HEK293 (cell line): ENCODE measurements around the gene FAM217B.

Experiments
- BCL11B ChIP-seq: fragments of 450-650 bp; formaldehyde crosslinking; IDR thresholded peaks from 2 replicates; pipeline ENCODE4 v1.5.1; 2016; ENCODE audit warnings: low read depth, missing biosample characterization, missing genetic modification characterization
- KLF16 ChIP-seq: fragments of 450-650 bp; formaldehyde crosslinking; IDR thresholded peaks from 2 replicates; pipeline ENCODE4 v1.5.1; 2017; ENCODE audit warnings: missing biosample characterization, missing genetic modification characterization
- PRDM1 ChIP-seq: fragments of 450-650 bp; formaldehyde crosslinking; IDR thresholded peaks from 2 replicates; pipeline ENCODE4; 2016; ENCODE audit warnings: missing biosample characterization, missing genetic modification characterization
- SCRT1 ChIP-seq: fragments of 450-650 bp; formaldehyde crosslinking; IDR thresholded peaks from 2 replicates; pipeline ENCODE4 v1.5.1; 2016; ENCODE audit warnings: missing biosample characterization, missing genetic modification characterization, borderline replicate concordance
- YY2 ChIP-seq: fragments of 450-650 bp; formaldehyde crosslinking; IDR thresholded peaks from 2 replicates; pipeline ENCODE4 v1.5.1; 2016; ENCODE audit warnings: missing biosample characterization, missing genetic modification characterization
- ZBTB20 ChIP-seq: fragments of 450-650 bp; formaldehyde crosslinking; IDR thresholded peaks from 2 replicates; pipeline ENCODE4 v1.5.1; 2016; ENCODE audit warnings: missing biosample characterization, missing genetic modification characterization
- ZFP3 ChIP-seq: fragments of 450-650 bp; formaldehyde crosslinking; IDR thresholded peaks from 2 replicates; pipeline ENCODE4 v1.5.1; 2016; ENCODE audit warnings: low read depth, missing biosample characterization, missing genetic modification characterization
- ZFP37 ChIP-seq: fragments of 450-650 bp; formaldehyde crosslinking; IDR thresholded peaks from 2 replicates; pipeline ENCODE4 v1.5.1; 2016; ENCODE audit warnings: missing biosample characterization, missing genetic modification characterization
- ZNF140 ChIP-seq: fragments of 450-650 bp; formaldehyde crosslinking; IDR thresholded peaks from 2 replicates; pipeline ENCODE4 v1.5.1; 2016; ENCODE audit warnings: missing biosample characterization, missing genetic modification characterization
- ZNF19 ChIP-seq: fragments of 450-650 bp; formaldehyde crosslinking; IDR thresholded peaks from 2 replicates; pipeline ENCODE4; 2016; ENCODE audit warnings: missing biosample characterization, missing genetic modification characterization, low read depth
- ZNF24 ChIP-seq: fragments of 450-650 bp; formaldehyde crosslinking; IDR thresholded peaks from 2 replicates; pipeline ENCODE4 v1.5.1; 2016; ENCODE audit warnings: missing biosample characterization, missing genetic modification characterization
- ZNF354C ChIP-seq: fragments of 450-650 bp; formaldehyde crosslinking; IDR thresholded peaks from 2 replicates; pipeline ENCODE4 v1.5.1; 2016; ENCODE audit warnings: missing biosample characterization, missing genetic modification characterization, low read depth, borderline replicate concordance
- ZNF366 ChIP-seq: fragments of 450-650 bp; formaldehyde crosslinking; conservative IDR thresholded peaks from 2 replicates; pipeline ENCODE4 v1.5.1; 2016; ENCODE audit warnings: missing biosample characterization, missing genetic modification characterization
- ZNF426 ChIP-seq: fragments of 450-650 bp; formaldehyde crosslinking; IDR thresholded peaks from 2 replicates; pipeline ENCODE4 v1.5.1; 2017; ENCODE audit warnings: missing biosample characterization, missing genetic modification characterization, mild to moderate bottlenecking, inconsistent platforms, moderate library complexity
- ZNF433 ChIP-seq: fragments of 450-650 bp; formaldehyde crosslinking; IDR thresholded peaks from 2 replicates; pipeline ENCODE4 v1.5.1; 2016; ENCODE audit warnings: missing biosample characterization, missing genetic modification characterization, low read depth
- ZNF660 ChIP-seq: fragments of 450-650 bp; IDR thresholded peaks from 2 replicates; pipeline ENCODE4 v1.5.1; 2018; ENCODE audit warnings: missing biosample characterization, mild to moderate bottlenecking, missing genetic modification characterization
- ZNF777 ChIP-seq: fragments of 450-650 bp; formaldehyde crosslinking; IDR thresholded peaks from 2 replicates; pipeline ENCODE4 v1.5.1; 2017; ENCODE audit warnings: missing biosample characterization, missing genetic modification characterization, borderline replicate concordance
- ZNF792 ChIP-seq: fragments of 450-650 bp; formaldehyde crosslinking; IDR thresholded peaks from 2 replicates; pipeline ENCODE4 v1.5.1; 2016; ENCODE audit warnings: missing biosample characterization, missing genetic modification characterization
- ZNF843 ChIP-seq: fragments of 450-650 bp; formaldehyde crosslinking; IDR thresholded peaks from 2 replicates; pipeline ENCODE4 v1.5.1; 2016; ENCODE audit warnings: missing biosample characterization, missing genetic modification characterization
- ZSCAN30 ChIP-seq: fragments of 450-650 bp; IDR thresholded peaks from 2 replicates; pipeline ENCODE4 v1.5.1; 2018; ENCODE audit warnings: missing biosample characterization, mild to moderate bottlenecking, missing genetic modification characterization, moderate library complexity
- ZXDB ChIP-seq: fragments of 450-650 bp; formaldehyde crosslinking; IDR thresholded peaks from 2 replicates; pipeline ENCODE4 v1.5.1; 2016; ENCODE audit warnings: missing biosample characterization, missing genetic modification characterization
- TF ChIP-seq, protein P1 (sequence below): fragments of 450-650 bp; formaldehyde crosslinking; conservative IDR thresholded peaks from 2 replicates; pipeline ENCODE4 v1.5.1; 2016; ENCODE audit warnings: low read depth, missing biosample characterization, missing genetic modification characterization
- TF ChIP-seq, protein P2 (sequence below): fragments of 450-650 bp; formaldehyde crosslinking; IDR thresholded peaks from 2 replicates; pipeline ENCODE4 v1.5.1; 2016; ENCODE audit warnings: missing biosample characterization, missing genetic modification characterization
- TF ChIP-seq, protein P3 (sequence below): fragments of 450-650 bp; formaldehyde crosslinking; IDR thresholded peaks from 2 replicates; pipeline ENCODE4 v1.5.1; 2016; ENCODE audit warnings: missing biosample characterization, missing genetic modification characterization
- TF ChIP-seq, protein P4 (sequence below): fragments of 450-650 bp; formaldehyde crosslinking; IDR thresholded peaks from 2 replicates; pipeline ENCODE4 v1.5.1; 2016; ENCODE audit warnings: missing biosample characterization, missing genetic modification characterization
- TF ChIP-seq, protein P5 (sequence below): fragments of 450-650 bp; formaldehyde crosslinking; IDR thresholded peaks from 2 replicates; pipeline ENCODE4 v1.5.1; 2017; ENCODE audit warnings: missing biosample characterization, missing genetic modification characterization
- TF ChIP-seq, protein P6 (sequence below): fragments of 450-650 bp; IDR thresholded peaks from 2 replicates; pipeline ENCODE4 v1.5.1; 2018; ENCODE audit warnings: missing biosample characterization, mild to moderate bottlenecking, missing genetic modification characterization

FAM217B gene

DNA sequence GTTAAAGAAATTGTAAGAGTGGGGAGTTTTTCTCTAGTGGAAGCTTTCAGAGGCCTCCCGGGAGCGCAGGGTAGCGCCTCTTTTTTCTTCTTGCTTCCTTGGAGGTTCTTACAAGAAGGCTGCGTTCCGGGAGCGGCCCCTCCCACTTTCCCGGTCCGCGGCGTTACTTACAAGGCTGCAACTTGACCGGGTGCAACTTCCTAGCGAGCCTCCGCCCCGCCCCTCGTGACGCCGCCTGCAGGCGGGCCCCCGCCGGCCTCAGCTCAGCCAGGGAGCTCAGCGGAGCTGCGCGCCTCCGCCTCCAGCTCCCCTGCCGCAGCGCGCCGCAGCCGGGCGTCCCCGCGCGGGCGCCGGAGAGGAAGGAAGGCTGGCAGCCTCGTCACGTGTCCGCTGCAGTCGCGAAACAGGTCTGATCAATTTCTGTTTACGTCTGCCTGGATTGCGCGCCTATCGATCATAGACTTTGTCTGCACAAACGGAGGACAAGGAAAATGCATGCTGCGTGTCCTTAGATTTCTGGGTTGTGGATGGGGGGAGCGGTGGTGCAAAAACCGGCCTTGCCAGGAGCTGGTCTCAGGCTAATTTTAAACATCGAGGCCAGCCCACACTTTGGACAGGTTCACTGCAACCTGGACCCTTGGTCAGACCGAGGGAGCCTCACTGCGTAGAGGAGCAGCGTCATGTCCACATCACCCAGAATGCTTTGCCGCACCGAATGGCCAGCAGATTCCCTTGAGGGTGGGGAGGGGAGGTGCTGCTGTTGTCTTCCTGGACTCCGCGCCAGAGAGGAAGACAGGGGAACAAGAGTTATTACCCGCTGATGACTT is at the start of gene FAM217B, which contains the start of gene PPP1R3D (continued):
- TF ChIP-seq, protein P1, sequence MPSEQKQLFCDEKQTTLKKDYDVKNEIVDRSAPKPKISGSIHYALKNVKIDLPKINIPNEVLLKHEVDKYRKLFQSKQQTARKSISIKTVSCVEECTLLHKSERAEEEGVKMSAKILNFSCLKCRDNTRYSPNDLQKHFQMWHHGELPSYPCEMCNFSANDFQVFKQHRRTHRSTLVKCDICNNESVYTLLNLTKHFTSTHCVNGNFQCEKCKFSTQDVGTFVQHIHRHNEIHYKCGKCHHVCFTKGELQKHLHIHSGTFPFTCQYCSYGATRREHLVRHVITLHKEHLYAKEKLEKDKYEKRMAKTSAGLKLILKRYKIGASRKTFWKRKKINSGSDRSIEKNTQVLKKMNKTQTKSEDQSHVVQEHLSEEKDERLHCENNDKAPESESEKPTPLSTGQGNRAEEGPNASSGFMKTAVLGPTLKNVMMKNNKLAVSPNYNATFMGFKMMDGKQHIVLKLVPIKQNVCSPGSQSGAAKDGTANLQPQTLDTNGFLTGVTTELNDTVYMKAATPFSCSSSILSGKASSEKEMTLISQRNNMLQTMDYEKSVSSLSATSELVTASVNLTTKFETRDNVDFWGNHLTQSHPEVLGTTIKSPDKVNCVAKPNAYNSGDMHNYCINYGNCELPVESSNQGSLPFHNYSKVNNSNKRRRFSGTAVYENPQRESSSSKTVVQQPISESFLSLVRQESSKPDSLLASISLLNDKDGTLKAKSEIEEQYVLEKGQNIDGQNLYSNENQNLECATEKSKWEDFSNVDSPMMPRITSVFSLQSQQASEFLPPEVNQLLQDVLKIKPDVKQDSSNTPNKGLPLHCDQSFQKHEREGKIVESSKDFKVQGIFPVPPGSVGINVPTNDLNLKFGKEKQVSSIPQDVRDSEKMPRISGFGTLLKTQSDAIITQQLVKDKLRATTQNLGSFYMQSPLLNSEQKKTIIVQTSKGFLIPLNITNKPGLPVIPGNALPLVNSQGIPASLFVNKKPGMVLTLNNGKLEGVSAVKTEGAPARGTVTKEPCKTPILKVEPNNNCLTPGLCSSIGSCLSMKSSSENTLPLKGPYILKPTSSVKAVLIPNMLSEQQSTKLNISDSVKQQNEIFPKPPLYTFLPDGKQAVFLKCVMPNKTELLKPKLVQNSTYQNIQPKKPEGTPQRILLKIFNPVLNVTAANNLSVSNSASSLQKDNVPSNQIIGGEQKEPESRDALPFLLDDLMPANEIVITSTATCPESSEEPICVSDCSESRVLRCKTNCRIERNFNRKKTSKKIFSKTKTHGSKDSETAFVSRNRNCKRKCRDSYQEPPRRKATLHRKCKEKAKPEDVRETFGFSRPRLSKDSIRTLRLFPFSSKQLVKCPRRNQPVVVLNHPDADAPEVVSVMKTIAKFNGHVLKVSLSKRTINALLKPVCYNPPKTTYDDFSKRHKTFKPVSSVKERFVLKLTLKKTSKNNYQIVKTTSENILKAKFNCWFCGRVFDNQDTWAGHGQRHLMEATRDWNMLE (tag by site-specific recombination), result no peak
- TF ChIP-seq ZFP37, result 0 out of 2 replicates have a peak, but pooled peaks have one; percentile 47
- TF ChIP-seq, protein P2, sequence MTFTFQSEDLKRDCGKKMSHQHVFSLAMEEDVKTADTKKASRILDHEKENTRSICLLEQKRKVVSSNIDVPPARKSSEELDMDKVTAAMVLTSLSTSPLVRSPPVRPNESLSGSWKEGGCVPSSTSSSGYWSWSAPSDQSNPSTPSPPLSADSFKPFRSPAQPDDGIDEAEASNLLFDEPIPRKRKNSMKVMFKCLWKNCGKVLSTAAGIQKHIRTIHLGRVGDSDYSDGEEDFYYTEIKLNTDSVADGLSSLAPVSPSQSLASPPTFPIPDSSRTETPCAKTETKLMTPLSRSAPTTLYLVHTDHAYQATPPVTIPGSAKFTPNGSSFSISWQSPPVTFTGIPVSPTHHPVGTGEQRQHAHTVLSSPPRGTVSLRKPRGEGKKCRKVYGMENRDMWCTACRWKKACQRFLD (tag by site-specific recombination), result no peak
- TF ChIP-seq ZNF777 (tag by site-specific recombination), result no peak
- no peak for TF ChIP-seq ZNF426 (tag by site-specific recombination)
- peak; percentile 55; the same call in 1 of the 2 replicates for TF ChIP-seq ZSCAN30 (tag by site-specific recombination)
- TF ChIP-seq ZNF792 (tag by site-specific recombination), result no peak
- TF ChIP-seq BCL11B (tag by site-specific recombination), result no peak
- TF ChIP-seq ZNF366, result peak; percentile 78
- TF ChIP-seq ZFP3 (tag by site-specific recombination), result no peak
- TF ChIP-seq, protein P3, sequence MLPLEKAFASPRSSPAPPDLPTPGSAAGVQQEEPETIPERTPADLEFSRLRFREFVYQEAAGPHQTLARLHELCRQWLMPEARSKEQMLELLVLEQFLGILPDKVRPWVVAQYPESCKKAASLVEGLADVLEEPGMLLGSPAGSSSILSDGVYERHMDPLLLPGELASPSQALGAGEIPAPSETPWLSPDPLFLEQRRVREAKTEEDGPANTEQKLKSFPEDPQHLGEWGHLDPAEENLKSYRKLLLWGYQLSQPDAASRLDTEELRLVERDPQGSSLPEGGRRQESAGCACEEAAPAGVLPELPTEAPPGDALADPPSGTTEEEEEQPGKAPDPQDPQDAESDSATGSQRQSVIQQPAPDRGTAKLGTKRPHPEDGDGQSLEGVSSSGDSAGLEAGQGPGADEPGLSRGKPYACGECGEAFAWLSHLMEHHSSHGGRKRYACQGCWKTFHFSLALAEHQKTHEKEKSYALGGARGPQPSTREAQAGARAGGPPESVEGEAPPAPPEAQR (tag by site-specific recombination), result no peak
- TF ChIP-seq, protein P4, sequence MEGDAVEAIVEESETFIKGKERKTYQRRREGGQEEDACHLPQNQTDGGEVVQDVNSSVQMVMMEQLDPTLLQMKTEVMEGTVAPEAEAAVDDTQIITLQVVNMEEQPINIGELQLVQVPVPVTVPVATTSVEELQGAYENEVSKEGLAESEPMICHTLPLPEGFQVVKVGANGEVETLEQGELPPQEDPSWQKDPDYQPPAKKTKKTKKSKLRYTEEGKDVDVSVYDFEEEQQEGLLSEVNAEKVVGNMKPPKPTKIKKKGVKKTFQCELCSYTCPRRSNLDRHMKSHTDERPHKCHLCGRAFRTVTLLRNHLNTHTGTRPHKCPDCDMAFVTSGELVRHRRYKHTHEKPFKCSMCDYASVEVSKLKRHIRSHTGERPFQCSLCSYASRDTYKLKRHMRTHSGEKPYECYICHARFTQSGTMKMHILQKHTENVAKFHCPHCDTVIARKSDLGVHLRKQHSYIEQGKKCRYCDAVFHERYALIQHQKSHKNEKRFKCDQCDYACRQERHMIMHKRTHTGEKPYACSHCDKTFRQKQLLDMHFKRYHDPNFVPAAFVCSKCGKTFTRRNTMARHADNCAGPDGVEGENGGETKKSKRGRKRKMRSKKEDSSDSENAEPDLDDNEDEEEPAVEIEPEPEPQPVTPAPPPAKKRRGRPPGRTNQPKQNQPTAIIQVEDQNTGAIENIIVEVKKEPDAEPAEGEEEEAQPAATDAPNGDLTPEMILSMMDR (tag by site-specific recombination), result no peak
- TF ChIP-seq SCRT1 (tag by site-specific recombination), result no peak
- TF ChIP-seq ZNF843, result no peak
- TF ChIP-seq YY2 (tag by site-specific recombination), result no peak
- TF ChIP-seq, protein P5, sequence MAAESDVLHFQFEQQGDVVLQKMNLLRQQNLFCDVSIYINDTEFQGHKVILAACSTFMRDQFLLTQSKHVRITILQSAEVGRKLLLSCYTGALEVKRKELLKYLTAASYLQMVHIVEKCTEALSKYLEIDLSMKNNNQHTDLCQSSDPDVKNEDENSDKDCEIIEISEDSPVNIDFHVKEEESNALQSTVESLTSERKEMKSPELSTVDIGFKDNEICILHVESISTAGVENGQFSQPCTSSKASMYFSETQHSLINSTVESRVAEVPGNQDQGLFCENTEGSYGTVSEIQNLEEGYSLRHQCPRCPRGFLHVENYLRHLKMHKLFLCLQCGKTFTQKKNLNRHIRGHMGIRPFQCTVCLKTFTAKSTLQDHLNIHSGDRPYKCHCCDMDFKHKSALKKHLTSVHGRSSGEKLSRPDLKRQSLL (tag by site-specific recombination), result no peak; the same call in 1 of the 2 replicates
- 0 out of 2 replicates have a peak, but pooled peaks have one; percentile 39 for TF ChIP-seq ZNF660
- no peak for TF ChIP-seq ZNF433 (tag by site-specific recombination)
- TF ChIP-seq ZNF24 (tag by site-specific recombination), result no peak
- peak; percentile 50; the same call in 1 of the 2 replicates for TF ChIP-seq KLF16 (tag by site-specific recombination)
- no peak for TF ChIP-seq ZNF19
- peak; percentile 96 for TF ChIP-seq ZXDB (tag by site-specific recombination)
- TF ChIP-seq, protein P6, sequence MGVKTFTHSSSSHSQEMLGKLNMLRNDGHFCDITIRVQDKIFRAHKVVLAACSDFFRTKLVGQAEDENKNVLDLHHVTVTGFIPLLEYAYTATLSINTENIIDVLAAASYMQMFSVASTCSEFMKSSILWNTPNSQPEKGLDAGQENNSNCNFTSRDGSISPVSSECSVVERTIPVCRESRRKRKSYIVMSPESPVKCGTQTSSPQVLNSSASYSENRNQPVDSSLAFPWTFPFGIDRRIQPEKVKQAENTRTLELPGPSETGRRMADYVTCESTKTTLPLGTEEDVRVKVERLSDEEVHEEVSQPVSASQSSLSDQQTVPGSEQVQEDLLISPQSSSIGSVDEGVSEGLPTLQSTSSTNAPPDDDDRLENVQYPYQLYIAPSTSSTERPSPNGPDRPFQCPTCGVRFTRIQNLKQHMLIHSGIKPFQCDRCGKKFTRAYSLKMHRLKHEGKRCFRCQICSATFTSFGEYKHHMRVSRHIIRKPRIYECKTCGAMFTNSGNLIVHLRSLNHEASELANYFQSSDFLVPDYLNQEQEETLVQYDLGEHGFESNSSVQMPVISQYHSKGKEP (tag by site-specific recombination), result peak; percentile 95
- no peak for TF ChIP-seq ZNF140
- no peak for TF ChIP-seq PRDM1
- TF ChIP-seq ZNF354C (tag by site-specific recombination), result no peak
- TF ChIP-seq ZBTB20, result peak; percentile 31; the same call in 1 of the 2 replicates
